ENCODE data around the gene PSORS1C2. TPM values are rescaled to one million over a fixed set of nuclear protein-coding genes. Genes with fewer than 3 reads are reported as not detected.
"Not testable (repeated sequence)": the region's sequence is repeated elsewhere in the genome, so short reads cannot be mapped to it uniquely, and the experiment has no call there.

Gene PSORS1C2
- total RNA-seq, 1 donor from 2014 or later = not detected

DNA sequence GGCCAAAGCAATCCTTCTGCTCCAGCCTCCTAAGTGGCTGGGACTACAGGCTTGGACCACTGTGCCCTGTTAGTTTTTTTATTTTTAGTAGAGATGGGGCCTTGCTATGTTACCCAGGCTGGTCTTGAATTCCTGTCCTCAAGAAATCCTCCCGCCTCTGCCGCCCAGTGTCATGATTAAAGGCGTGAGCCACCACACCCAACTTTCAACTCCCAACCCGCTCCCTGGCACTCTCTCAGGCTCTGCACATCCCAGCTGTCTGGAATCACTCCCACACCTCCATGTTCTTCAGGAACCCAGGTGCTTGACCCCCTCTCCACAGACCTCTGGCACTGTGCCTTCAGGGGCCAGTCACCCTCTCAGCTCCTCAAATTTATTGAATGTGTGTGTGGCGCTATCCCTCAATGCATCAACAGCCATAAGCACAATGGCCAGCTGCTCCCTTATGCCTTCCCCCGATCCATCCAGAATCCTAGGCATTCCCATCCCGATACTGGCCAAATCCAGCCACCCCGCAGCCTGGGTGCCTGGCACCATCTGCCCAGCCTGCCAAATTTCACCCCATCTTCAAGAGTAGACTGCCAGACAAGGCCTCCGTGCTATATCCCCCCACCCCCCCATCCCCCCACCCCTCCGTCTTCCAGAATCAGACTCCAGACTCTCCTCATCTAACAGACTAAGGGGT is 32.3 kb upstream of the PSORS1C2 start:
- H3K4me3 ChIP-seq (ENCODE audit: low read depth, low read length) = no peak overlapping the region
- no peak for DNase-seq (ENCODE audit: low read depth)
- TF ChIP-seq, protein P1, sequence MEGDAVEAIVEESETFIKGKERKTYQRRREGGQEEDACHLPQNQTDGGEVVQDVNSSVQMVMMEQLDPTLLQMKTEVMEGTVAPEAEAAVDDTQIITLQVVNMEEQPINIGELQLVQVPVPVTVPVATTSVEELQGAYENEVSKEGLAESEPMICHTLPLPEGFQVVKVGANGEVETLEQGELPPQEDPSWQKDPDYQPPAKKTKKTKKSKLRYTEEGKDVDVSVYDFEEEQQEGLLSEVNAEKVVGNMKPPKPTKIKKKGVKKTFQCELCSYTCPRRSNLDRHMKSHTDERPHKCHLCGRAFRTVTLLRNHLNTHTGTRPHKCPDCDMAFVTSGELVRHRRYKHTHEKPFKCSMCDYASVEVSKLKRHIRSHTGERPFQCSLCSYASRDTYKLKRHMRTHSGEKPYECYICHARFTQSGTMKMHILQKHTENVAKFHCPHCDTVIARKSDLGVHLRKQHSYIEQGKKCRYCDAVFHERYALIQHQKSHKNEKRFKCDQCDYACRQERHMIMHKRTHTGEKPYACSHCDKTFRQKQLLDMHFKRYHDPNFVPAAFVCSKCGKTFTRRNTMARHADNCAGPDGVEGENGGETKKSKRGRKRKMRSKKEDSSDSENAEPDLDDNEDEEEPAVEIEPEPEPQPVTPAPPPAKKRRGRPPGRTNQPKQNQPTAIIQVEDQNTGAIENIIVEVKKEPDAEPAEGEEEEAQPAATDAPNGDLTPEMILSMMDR (conservative IDR thresholded peaks at IDR 0.05; ENCODE audit: low read depth, low read length) = no peak

DNA sequence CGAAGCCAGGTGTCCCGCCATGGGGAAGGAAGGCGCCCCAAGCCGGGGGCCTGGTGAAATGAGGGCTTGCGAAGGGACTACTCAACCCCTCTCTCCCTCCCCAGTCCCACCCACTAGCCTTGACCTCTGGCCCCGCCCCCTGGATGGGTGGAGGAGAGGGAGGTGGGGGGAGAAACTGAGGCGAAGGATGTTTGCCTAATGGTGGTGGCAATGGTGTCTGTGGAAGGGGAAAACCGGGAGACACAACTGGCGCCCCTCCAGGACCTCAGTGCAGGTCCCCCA is 31.7 kb upstream of the PSORS1C2 start, which contains the start of gene POU5F1:
TSS of gene POU5F1 (minus strand) at position 83 of the 282 bp plus-strand sequence. CDS start at position 21, 62 bp downstream.
- DNase-seq (ENCODE audit: low read depth) = no peak
- H3K4me3 ChIP-seq (ENCODE audit: low read depth, low read length) = no peak within 1 kb of the TSS
- TF ChIP-seq, protein P1 (conservative IDR thresholded peaks at IDR 0.05; ENCODE audit: low read depth, low read length) = no peak

DNA sequence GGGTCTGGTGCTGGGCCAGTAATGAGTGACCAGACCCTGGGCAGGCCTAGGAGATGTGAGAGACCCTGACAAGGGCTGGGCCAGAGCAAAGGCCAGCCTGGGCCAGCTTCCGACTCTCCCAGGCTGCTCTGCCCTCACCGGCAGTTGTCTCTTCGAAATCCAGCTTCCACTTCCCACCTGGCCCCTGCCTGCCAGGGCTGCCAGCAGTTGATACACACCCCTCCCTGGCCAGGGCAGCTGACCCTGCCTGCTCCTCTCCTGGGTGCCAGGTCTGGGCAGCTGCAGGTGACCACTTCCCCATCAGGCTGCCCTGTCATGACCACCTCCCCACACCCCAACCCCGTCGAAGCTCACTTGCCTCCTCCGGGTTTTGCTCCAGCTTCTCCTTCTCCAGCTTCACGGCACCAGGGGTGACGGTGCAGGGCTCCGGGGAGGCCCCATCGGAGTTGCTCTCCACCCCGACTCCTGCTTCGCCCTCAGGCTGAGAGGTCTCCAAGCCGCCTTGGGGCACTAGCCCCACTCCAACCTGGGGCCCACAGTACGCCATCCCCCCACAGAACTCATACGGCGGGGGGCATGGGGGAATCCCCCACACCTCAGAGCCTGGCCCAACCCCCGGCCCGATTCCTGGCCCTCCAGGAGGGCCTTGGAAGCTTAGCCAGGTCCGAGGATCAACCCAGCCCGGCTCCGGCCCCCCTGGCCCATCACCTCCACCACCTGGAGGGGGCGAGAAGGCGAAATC is 31.2 kb upstream of the PSORS1C2 start:
- not testable (repeated sequence) for H3K4me3 ChIP-seq (ENCODE audit: low read depth, low read length); DNase-seq (ENCODE audit: low read depth)

DNA sequence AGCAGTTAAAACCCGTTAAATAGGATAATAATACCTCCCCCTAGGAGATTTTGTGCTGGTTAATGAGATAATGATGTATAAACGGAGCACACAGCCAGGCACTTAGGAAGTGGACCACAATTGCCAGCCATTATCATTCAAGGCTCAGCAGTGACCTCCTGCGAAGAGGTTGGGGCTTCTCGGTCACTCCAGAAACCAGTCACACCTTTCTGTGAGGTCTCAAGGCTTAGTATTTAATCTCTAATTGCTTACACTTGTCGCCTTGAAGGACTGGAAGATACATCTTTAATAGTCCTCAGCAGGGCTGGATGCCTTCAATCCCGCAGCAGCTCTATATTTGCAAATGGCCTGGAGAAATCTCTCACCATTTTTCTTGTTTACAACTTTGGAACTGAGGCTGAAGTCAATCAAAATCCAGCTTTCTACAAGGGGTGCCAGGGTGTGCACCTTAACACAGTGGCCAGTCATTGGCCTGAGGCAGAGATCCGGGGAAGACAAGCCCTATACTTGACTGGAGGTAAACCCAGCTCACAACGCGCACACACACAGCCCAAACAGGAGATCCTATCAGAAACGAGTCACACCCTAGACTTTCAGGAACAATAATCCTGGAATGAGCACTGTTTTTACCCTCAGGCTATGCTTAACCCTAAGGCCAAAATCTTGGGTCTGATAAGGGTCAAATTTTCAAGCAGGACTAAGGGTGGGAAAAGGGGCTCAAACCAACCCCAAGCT is 30.4 kb upstream of the PSORS1C2 start:
- TF ChIP-seq, protein P1 (conservative IDR thresholded peaks at IDR 0.05; ENCODE audit: low read depth, low read length) = no peak
- no peak overlapping the region for H3K4me3 ChIP-seq (ENCODE audit: low read depth, low read length)
- DNase-seq (ENCODE audit: low read depth) = no peak

DNA sequence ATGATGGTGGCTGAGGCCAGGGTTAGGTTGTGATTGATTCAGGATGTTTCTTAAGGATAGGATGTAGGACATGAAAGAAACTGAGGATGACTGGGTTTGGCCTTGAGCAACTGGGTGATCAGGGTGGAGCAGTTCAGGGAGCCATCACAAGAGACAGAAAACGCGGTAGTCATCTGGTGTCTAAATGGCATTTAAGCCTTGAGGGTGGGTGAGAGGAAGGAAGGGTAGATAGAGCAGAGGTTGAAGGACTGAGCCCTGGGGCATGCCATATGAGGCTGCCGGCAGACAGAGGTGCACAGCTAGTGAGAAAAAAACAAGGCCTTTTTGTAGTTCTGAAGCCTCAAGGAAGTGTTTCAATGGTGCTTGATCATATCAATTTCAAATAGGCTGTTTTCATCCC is 29.7 kb upstream of the PSORS1C2 start:
- TF ChIP-seq, protein P1 (conservative IDR thresholded peaks at IDR 0.05; ENCODE audit: low read depth, low read length) = no peak
- H3K4me3 ChIP-seq (ENCODE audit: low read depth, low read length) = no peak overlapping the region
- no peak for DNase-seq (ENCODE audit: low read depth)

DNA sequence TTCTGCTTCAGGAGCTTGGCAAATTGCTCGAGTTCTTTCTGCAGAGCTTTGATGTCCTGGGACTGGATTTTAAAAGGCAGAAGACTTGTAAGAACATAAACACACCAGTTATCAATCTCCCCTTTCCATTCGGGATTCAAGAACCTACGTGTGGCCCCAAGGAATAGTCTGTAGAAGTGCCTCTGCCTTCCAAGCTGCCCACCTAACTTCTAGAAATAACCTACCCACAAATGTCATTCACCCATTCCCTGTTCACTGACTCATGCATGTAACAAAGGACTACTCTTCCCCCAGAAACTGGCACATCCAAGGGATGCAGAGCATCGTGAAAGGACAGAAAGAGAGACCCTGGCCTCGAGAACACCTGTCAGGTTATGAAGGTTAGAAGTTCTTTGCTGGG is 27.1 kb upstream of the PSORS1C2 start:
- H3K4me3 ChIP-seq (ENCODE audit: low read depth, low read length) = no peak overlapping the region
- no peak for DNase-seq (ENCODE audit: low read depth)
- TF ChIP-seq, protein P1 (conservative IDR thresholded peaks at IDR 0.05; ENCODE audit: low read depth, low read length) = no peak

DNA sequence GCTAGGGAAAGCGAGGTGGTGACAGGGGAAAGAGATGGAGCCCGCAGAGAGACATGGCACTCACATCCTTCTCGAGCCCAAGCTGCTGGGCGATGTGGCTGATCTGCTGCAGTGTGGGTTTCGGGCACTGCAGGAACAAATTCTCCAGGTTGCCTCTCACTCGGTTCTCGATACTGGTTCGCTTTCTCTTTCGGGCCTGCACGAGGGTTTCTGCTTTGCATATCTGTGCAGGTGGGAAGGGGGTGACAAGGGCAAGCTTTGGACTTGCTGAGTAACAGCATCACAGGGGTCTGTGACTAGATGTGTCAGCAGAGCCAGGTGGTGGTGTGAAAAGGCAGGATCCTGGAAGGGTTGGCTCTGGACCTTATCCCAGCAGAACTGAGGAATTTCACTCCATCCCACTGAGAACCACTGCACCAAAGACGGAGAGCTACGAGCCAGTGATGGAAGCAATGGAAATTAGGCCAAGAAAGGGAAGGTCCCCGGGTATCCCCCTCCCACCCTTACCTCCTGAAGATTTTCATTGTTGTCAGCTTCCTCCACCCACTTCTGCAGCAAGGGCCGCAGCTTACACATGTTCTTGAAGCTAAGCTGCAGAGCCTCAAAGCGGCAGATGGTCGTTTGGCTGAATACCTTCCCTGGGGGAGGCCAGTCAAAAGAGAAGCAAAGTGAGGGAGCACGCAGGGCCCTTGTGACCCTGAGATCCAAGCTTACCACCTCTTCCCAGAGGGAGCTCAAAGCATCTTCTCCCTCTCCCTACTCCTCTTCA is 26.4 kb upstream of the PSORS1C2 start:
- DNase-seq (ENCODE audit: low read depth); H3K4me3 ChIP-seq (ENCODE audit: low read depth, low read length): not testable (repeated sequence)

DNA sequence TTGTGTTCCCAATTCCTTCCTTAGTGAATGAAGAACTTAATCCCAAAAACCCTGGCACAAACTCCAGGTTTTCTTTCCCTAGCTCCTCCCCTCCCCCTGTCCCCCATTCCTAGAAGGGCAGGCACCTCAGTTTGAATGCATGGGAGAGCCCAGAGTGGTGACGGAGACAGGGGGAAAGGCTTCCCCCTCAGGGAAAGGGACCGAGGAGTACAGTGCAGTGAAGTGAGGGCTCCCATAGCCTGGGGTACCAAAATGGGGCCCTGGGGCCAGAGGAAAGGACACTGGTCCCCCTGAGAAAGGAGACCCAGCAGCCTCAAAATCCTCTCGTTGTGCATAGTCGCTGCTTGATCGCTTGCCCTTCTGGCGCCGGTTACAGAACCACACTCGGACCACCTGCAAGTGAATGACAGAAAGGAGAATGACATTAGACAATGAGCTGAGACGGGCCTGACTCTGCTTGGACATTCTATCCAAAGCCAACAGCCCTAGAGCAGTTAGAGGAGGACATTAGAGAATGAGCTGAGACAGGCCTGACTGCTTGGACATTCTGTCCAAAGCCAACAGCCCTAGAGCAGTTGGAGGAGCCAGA is 25.7 kb upstream of the PSORS1C2 start:
- H3K4me3 ChIP-seq (ENCODE audit: low read depth, low read length); DNase-seq (ENCODE audit: low read depth): not testable (repeated sequence)

Data from epithelial cell of proximal tubule (primary cell).